AG09309 (cell line): ENCODE results near the gene ZNF33B.

ENCODE experiments used
- DNase-seq: peaks from one replicate; pipeline ENCODE4 v3.0.0-alpha.2; 2010; ENCODE audit warnings: low read depth
- H3K4me3 ChIP-seq: 2 replicates; pipeline ENCODE4 v1.5.1; 2011; ENCODE audit warnings: mild to moderate bottlenecking, low read depth, low read length, moderate library complexity; ENCODE audit not compliant: control insufficient read depth
- TF ChIP-seq, protein P1 (sequence below): IDR thresholded peaks from 2 replicates; pipeline ENCODE4 v1.5.1; 2011; ENCODE audit warnings: mild to moderate bottlenecking, low read depth, low read length, inconsistent platforms; ENCODE audit not compliant: insufficient read depth, control insufficient read depth; ENCODE audit errors: missing control alignments

Gene ZNF33B

GRCh38 chr10:42648512-42648911 is 10.1 kb upstream of the ZNF33B start:
- H3K4me3 ChIP-seq, result no peak overlapping the region
- no peak for DNase-seq
- TF ChIP-seq, protein P1, sequence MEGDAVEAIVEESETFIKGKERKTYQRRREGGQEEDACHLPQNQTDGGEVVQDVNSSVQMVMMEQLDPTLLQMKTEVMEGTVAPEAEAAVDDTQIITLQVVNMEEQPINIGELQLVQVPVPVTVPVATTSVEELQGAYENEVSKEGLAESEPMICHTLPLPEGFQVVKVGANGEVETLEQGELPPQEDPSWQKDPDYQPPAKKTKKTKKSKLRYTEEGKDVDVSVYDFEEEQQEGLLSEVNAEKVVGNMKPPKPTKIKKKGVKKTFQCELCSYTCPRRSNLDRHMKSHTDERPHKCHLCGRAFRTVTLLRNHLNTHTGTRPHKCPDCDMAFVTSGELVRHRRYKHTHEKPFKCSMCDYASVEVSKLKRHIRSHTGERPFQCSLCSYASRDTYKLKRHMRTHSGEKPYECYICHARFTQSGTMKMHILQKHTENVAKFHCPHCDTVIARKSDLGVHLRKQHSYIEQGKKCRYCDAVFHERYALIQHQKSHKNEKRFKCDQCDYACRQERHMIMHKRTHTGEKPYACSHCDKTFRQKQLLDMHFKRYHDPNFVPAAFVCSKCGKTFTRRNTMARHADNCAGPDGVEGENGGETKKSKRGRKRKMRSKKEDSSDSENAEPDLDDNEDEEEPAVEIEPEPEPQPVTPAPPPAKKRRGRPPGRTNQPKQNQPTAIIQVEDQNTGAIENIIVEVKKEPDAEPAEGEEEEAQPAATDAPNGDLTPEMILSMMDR, result no peak

DNA sequence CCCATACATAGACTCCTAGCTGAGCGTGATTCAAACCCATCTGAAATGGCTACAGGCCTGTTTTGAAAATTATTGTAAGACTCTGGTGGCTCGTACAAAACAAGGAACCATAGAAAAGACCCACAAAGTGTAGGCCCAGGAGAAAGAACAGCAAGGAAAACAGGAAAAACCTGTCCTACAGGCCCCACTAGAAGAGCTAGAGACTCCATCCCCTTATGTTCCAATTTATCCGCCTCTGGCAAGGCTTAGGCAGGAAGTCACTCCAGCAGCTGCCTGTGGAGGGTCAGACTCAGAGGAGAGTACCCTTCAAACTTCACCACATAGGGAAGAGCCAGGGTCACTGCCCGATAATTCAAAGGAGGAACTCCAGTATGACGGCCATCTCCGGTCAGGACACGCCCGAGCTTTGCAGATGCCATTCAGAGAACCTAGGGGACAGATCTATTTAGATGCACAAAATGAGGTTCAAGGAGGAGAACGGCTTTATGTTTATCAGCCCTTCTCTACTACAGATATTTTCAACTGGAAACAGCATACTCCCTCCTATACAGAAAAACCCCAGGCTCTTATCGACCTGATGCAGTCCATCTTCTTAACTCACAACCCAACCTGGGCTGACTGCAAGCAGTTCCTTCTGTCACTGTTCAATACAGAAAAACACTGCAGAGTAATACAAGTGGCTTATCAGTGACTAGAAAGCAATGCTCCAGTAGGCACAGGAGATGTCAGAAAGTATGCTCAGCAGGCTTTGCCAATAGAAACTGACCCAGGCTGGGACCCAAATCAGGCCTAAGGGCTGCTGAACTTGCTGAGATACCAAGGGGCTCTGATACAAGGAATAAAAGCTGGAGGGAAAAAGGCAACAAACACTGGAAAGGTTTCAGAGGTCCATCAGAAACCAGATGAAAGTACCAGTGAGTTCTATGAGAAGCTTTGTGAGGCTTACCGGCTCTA is 8.6 kb upstream of the ZNF33B start:
- DNase-seq, result no peak
- H3K4me3 ChIP-seq, result no peak overlapping the region
- TF ChIP-seq, protein P1, result no peak

GRCh38 chr10:42646214-42646613 is 7.8 kb upstream of the ZNF33B start:
- no peak for DNase-seq
- TF ChIP-seq, protein P1, result no peak
- H3K4me3 ChIP-seq, result no peak overlapping the region

DNA sequence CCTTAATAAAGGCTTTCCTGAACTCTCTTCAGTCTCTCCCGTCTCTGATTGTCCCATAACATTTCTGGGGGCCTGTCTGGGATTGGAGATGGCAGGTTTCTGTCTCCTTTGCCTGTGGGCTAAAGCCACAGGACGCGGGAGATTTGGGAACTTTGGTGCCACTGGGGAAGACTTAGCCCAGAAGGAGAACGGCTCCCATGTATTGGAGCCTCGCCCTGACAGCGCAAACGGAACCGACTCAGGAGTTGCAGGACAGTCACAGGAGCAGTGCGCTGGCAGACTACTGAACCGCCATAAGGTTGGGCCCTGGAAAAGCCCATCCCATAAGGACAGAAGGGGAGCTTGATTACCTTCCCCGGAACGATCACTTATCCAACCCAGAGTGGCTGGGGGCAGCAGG is 7.1 kb upstream of the ZNF33B start:
- no peak for DNase-seq
- TF ChIP-seq, protein P1, result no peak
- H3K4me3 ChIP-seq, result no peak overlapping the region

- no peak for DNase-seq
- TF ChIP-seq, protein P1, result no peak
- no peak overlapping the region for H3K4me3 ChIP-seq
Observed at GRCh38 chr10:42645103-42645502, 6.7 kb upstream of the ZNF33B start.

GRCh38 chr10:42640610-42641229 is 2.4 kb upstream of the ZNF33B start:
- no peak overlapping the region for H3K4me3 ChIP-seq
- no peak for DNase-seq
- TF ChIP-seq, protein P1, result no peak
